Effector memory CD8-positive, alpha-beta T cell (primary cell): ENCODE results near the gene COL5A1.

ENCODE experiments used
- ATAC-seq: fragments of 150-1000 bp; cut with Tn5 transposase; replicated peaks from 2 replicates; pipeline ENCODE4 v1.10.0; 2021; ENCODE audit warnings: mild to moderate bottlenecking, moderate library complexity
- DNase-seq, 3 experiments: peaks; one replicate each; pipeline ENCODE4 v3.0.0; 2021
- H3K27ac Mint-ChIP-seq, 2 donors: one replicate each; pipeline ENCODE4 v1.8.0; 2022; ENCODE audit warnings: mild to moderate bottlenecking in 2 of 2, mixed read lengths in 2 of 2, moderate library complexity in 2 of 2
- H3K27me3 Mint-ChIP-seq, 2 donors: one replicate each; pipeline ENCODE4 v1.8.0; 2022; ENCODE audit warnings: mixed read lengths in 2 of 2
- H3K36me3 Mint-ChIP-seq: one replicate; pipeline ENCODE4 v1.8.0; 2022; ENCODE audit warnings: mild to moderate bottlenecking, moderate library complexity, mixed read lengths; ENCODE audit not compliant: insufficient read depth
- H3K4me1 Mint-ChIP-seq, 2 donors: one replicate each; pipeline ENCODE4 v1.8.0; 2022; ENCODE audit warnings: low read depth in 2 of 2, mixed read lengths in 2 of 2
- H3K4me3 Mint-ChIP-seq, 2 donors: one replicate each; pipeline ENCODE4 v1.8.0; 2022; ENCODE audit warnings: mild to moderate bottlenecking in 2 of 2, mixed read lengths in 2 of 2, moderate library complexity in 2 of 2
- H3K9me3 Mint-ChIP-seq, 2 donors: one replicate each; pipeline ENCODE4 v1.8.0; 2022; ENCODE audit warnings: mixed read lengths in 2 of 2

COL5A1 gene

DNA sequence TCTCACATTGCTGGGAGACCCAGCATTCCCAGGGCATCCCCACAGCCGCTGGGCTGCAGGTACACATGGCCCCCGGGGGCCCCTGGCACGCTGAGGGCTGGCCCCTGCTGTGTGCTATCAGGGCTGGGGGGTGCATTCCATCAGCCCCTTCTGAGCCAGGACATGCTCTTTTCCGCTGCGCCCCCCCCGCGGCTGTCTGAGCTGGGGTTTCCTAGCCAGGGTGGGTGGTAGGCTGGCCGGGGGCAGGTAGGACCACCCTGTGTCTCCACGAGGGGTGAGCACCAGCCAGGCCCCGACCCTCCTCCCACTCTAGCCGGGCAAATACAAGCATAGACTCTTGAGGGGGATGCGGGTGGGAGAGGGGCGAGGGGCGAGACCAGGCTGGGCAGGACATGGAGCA is 180.9 kb downstream of the COL5A1 start:
- peaks cover 0 to 6% of the 10 kb centered on the region in 2 donors for H3K27me3 Mint-ChIP-seq
- no peak for ATAC-seq
- no peaks in the 10 kb centered on the region for H3K4me1 Mint-ChIP-seq
- H3K9me3 Mint-ChIP-seq: no peaks in the 10 kb centered on the region
- H3K27ac Mint-ChIP-seq: no peak overlapping the region
- no peaks in the 10 kb centered on the region for H3K36me3 Mint-ChIP-seq
- H3K4me3 Mint-ChIP-seq: no peak overlapping the region
- DNase-seq: no peak

DNA sequence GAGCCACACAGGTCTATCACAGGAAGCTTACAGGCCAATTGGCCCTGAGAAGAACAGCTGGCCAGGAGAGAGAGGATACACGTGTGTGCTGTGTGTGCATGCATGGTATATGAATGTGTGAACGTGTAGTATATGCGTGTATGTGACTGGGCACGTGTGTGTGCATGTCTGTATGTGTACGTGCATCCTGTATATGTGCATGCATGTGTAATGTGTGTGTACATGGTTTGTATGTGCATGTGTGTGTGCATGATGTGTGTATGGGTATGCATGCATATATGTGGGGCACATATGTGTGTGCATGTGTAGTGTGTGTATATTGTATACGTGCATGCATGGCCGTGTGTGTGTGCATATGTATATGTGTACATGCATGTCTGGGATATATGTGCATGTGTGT is 182.0 kb downstream of the COL5A1 start:
- Mint-ChIP-seq H3K27me3 (peaks cover 0 to 6% of the 10 kb centered on the region in 2 donors), H3K4me1 (no peaks in the 10 kb centered on the region), H3K36me3 (no peaks in the 10 kb centered on the region), H3K4me3 (no peak overlapping the region), H3K27ac (no peak overlapping the region), H3K9me3 (no peaks in the 10 kb centered on the region)
- DNase-seq (no peak), ATAC-seq (no peak)

DNA sequence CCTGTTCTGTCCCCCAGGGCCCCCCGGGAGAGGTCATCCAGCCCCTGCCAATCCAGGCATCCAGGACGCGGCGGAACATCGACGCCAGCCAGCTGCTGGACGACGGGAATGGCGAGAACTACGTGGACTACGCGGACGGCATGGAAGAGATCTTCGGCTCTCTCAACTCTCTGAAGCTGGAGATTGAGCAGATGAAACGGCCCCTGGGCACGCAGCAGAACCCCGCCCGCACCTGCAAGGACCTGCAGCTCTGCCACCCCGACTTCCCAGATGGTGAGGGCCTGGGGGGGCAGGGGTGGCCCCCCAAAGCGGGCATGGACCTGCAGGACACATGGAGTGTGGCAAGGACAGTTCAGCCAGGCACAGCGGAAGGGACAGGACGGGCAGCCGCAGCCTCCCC is 183.0 kb downstream of the COL5A1 start:
- Mint-ChIP-seq H3K27ac (no peak overlapping the region), H3K27me3 (peaks cover 0 to 6% of the 10 kb centered on the region in 2 donors), H3K36me3 (no peaks in the 10 kb centered on the region), H3K4me1 (no peaks in the 10 kb centered on the region), H3K4me3 (no peak overlapping the region), H3K9me3 (no peaks in the 10 kb centered on the region)
- DNase-seq (no peak), ATAC-seq (no peak)

DNA sequence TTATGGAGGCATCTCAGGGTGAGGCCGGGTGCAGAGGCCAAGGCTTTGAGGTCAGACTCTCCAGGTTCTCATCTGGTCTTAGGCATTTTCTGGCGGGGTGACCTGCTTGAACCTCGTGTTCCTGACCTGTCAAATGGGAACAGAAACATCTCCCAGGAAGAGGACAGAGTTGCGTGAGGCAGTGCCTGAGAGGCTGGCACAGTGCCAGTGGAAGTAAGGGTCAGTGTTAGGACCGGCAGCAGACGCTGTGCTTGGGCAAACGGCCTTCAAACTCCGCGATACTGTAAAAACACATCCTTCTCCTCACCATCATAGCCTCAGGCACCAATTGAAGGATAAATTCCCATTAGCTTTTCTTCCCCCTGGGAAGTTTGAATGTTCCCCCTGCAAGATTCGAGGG is 183.4 kb downstream of the COL5A1 start:
- no peaks in the 10 kb centered on the region for H3K9me3 Mint-ChIP-seq
- H3K4me1 Mint-ChIP-seq: no peaks in the 10 kb centered on the region
- H3K27me3 Mint-ChIP-seq: peaks cover 0 to 6% of the 10 kb centered on the region in 2 donors
- DNase-seq (no peak), ATAC-seq (no peak)
- no peak overlapping the region for H3K4me3 Mint-ChIP-seq
- no peak overlapping the region for H3K27ac Mint-ChIP-seq
- no peaks in the 10 kb centered on the region for H3K36me3 Mint-ChIP-seq

DNA sequence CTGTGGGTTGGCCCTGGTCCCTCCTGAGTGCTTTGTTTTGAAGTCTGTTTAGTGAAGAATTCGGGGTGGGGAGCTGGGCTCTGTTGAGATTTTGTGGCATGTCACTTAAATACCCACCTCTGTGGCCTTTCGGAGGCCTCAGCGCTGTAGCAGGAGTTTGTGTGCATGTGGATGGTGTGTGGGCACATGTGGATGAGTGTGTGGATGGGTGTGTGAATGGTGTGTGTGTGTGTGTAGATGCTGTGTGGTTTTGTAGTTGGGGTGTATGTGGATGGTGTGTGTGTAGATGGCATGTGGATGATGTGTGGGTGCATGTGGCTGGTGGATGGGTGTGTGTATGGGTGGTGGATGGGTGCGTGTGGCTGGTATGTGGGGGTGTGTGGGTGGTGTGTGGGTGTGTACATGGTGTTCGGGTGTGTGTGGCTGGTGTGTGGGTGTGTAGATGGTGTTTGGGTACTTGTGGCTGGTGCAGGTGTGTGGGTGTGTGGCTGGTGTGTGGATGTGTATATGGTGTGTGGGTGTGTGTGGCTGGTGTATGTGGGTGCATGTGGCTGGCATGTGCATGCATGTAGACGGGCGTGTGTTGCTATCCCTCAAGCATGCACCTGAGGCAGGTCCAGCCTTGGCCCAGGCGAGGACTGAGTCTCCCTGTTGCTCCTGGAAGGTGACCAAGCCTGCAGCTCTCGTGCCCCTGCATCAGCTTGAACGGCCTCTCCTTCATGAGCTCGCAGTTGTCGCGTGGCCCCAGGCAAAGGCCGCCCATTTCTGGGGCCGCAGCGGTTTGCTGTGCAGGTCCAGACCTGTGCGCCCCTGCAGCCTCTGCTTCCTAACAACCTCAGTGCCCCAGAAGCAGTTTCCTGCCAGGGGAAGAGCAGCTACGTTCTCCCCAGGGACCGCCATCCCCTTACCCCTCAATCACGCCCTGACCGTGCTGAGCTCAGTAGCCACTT is 185.0 kb downstream of the COL5A1 start:
- no peak for ATAC-seq
- Mint-ChIP-seq H3K4me3 (no peak overlapping the region), H3K36me3 (no peaks in the 10 kb centered on the region), H3K9me3 (no peaks in the 10 kb centered on the region), H3K27me3 (peaks cover 0 to 6% of the 10 kb centered on the region in 2 donors), H3K4me1 (no peaks in the 10 kb centered on the region), H3K27ac (no peak overlapping the region)
- no peak for DNase-seq

DNA sequence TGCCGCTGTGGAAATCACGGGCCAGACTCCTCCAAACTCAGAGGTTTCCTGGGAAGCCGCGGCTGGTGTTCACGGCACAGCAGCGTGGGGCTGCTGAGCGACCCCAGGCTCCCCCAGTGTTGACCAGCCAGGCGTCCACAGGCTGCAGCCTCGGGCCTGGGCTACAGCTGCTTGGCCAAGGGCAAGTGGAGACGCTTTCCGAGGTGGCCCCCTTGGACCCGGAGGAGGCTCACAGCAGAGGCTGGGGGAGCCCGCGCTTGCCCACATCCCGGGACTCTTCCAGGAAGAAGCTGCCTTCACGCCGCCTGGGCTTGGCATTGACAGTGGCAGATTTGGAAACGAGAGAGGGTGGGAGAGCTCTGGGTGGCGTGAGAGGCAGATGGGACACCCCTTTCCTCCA is 186.0 kb downstream of the COL5A1 start:
- DNase-seq: no peak
- no peak for ATAC-seq
- no peak overlapping the region for H3K27ac Mint-ChIP-seq

DNA sequence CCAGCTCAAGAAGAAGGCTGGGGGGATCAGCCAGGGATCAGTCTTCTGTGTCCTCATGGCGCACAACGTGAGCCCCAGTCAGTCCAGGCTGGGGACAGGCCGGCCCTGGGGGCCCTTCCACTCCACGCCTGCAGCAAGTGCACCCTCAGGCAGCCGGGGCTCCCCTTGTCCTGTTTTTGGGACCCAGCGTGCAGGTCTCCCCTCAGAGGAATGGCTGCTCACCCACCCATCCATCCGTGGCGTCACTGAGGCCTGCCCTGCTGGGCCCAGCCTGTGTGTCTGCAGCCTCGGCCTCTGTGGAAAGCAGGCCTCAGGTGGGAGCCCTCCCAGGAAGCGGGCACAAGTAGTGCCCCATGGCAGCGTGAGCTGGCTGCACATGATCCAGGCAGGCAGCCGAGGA is 186.4 kb downstream of the COL5A1 start:
- no peak for DNase-seq
- Mint-ChIP-seq H3K4me3 (no peak overlapping the region), H3K9me3 (no peaks in the 10 kb centered on the region), H3K27me3 (peaks cover 0 to 4% of the 10 kb centered on the region in 2 donors), H3K27ac (no peak overlapping the region), H3K4me1 (no peaks in the 10 kb centered on the region), H3K36me3 (peaks cover 2% of the 10 kb centered on the region)
- no peak for ATAC-seq

More for the DNA sequence above, 186.0 kb downstream of the COL5A1 start:
- Mint-ChIP-seq H3K36me3 (peaks cover 2% of the 10 kb centered on the region), H3K4me1 (no peaks in the 10 kb centered on the region), H3K9me3 (no peaks in the 10 kb centered on the region), H3K4me3 (no peak overlapping the region), H3K27me3 (peaks cover 0 to 6% of the 10 kb centered on the region in 2 donors)

DNA sequence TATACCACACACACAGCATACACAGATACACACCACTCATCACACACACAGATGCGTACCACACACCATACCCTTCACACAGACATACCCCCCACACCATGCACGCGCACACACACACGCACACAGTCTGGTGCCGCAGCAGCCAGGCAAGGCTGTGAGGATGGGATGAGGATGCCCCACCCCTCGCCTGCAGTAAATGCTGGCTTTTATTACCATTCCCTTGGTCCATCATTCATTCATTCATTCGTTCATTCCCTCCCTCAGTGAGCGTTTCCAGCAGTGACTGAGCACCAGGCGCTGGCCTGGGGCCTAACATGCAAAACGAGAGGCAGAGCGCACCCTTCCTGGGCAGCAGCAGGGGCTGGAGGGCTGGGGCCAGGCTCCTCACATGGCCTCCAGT is 187.3 kb downstream of the COL5A1 start:
- Mint-ChIP-seq H3K27ac (no peak overlapping the region), H3K27me3 (no peaks in the 10 kb centered on the region), H3K4me1 (no peaks in the 10 kb centered on the region), H3K36me3 (peaks cover 2% of the 10 kb centered on the region), H3K4me3 (no peak overlapping the region), H3K9me3 (no peaks in the 10 kb centered on the region)
- ATAC-seq: no peak
- DNase-seq: no peak

DNA sequence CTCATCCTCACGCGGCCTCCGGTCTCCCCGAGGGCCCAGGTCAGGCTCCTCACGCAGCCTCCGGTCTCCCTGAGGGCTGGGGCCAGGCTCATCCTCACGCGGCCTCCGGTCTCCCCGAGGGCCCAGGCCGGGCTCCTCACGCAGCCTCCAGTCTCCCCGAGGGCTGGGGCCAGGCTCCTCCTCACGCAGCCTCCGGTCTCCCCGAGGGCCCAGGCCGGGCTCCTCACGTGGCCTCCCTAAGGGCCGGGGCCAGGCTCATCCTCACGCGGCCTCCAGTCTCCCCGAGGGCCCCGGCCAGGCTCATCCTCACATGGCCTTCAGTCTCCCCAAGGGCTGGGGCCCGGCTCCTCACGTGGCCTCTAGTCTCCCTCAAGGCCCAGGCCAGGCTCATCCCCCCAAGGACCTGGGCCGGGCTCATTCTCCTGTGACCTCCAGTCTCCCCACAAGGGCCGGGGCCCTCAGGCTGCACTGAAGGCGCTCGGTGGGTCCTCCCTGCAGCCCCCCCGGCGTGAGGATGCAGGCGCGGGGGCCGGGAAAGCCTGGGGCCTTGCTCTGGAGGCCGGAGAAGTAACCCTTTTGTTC is 187.8 kb downstream of the COL5A1 start:
- Mint-ChIP-seq H3K36me3 (peaks cover 2% of the 10 kb centered on the region), H3K4me1 (no peaks in the 10 kb centered on the region), H3K4me3 (no peak overlapping the region), H3K27me3 (no peaks in the 10 kb centered on the region), H3K9me3 (no peaks in the 10 kb centered on the region), H3K27ac (no peak overlapping the region)
- DNase-seq: no peak
- ATAC-seq: no peak

DNA sequence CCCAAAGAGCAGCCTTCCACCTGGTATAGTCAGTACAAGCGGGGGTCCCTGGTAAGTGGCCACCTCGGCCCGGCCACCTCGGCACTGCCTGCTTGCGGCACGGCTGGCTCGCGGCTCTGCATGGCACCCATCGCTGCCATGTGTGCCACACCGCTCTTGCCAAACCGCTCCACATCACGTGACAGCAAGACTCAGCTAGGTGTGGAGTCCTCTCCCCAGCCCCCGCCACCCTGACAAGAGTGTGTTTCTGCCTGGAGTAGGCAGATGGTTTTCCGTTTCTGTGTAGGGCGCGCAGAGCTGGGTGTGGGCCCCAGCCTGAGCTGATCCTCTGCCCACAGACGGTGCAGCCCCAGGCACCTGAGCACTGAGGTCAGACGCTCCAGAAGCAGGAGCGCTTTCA is 188.5 kb downstream of the COL5A1 start:
- no peaks in the 10 kb centered on the region for H3K9me3 Mint-ChIP-seq
- no peak for DNase-seq
- no peak overlapping the region for H3K27ac Mint-ChIP-seq
- H3K27me3 Mint-ChIP-seq: no peaks in the 10 kb centered on the region
- ATAC-seq: no peak
- H3K36me3 Mint-ChIP-seq: peaks cover 2% of the 10 kb centered on the region
- no peak overlapping the region for H3K4me3 Mint-ChIP-seq
- H3K4me1 Mint-ChIP-seq: no peaks in the 10 kb centered on the region

DNA sequence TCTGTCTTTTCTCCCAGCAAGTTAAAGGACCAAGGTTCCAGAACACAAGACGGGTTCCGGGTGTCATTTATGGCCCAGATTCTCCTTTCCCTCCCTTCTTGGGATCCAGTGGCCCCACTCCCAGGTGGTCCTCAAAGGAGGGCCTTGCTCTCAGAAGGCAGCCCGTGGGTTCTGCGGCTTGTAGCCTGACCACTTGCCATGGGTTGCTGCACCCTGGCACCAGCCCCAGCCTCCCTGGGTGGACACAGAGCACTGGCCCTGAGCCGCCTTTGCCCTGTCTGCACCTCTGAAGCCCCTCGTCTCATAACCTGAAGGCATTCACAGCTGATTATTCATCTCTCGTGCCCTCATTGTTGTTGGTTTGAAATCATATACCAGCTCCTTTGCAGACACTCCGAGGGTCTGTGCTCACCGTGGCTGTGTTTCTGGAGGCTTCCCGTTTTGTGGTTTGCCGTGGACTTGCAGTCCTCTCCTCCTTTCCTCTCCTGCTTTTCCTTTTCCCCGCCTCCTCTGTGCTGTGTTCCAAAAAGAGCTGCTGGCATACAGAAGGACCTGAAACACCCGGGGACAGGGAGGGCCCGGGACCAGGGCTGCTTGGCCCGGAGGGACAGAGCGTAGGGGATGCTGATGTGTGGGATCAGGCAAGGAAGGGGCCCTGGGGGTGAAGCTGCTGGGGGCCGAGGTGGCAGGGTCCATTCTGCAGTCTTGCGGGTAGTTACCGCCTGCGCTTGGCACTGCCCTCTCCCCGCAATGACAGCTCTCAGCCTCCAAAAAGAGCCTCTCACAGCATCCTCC is 189.5 kb downstream of the COL5A1 start:
- H3K4me1 Mint-ChIP-seq: no peaks in the 10 kb centered on the region
- ATAC-seq: no peak
- H3K9me3 Mint-ChIP-seq: no peaks in the 10 kb centered on the region
- H3K36me3 Mint-ChIP-seq: peaks cover 2% of the 10 kb centered on the region
- no peak for DNase-seq
- no peak overlapping the region for H3K4me3 Mint-ChIP-seq
- no peaks in the 10 kb centered on the region for H3K27me3 Mint-ChIP-seq
- no peak overlapping the region for H3K27ac Mint-ChIP-seq

DNA sequence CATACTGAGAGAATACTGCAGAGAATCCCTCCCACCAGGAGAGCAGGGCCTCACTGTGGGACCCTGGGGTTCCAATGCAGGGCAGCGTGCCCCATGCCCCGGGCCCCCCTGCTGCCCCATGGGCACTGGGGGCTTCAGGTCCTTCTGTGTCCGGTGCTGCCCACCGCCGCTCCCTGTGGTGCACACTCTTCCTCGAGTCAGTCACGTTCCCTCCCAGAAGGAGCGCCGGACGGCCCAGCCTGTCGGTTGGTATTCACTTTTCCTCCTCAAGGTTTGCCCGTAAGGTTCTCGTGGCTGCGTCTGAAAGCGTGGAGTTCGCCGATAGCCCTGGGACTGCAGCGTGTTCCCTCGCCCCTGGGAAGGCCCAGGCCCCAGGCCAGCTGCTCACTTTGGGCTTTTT is 190.9 kb downstream of the COL5A1 start:
- Mint-ChIP-seq H3K4me3 (no peak overlapping the region), H3K4me1 (no peaks in the 10 kb centered on the region), H3K27ac (no peak overlapping the region), H3K9me3 (no peaks in the 10 kb centered on the region), H3K27me3 (no peaks in the 10 kb centered on the region), H3K36me3 (peaks cover 2% of the 10 kb centered on the region)
- no peak for DNase-seq
- ATAC-seq: no peak

DNA sequence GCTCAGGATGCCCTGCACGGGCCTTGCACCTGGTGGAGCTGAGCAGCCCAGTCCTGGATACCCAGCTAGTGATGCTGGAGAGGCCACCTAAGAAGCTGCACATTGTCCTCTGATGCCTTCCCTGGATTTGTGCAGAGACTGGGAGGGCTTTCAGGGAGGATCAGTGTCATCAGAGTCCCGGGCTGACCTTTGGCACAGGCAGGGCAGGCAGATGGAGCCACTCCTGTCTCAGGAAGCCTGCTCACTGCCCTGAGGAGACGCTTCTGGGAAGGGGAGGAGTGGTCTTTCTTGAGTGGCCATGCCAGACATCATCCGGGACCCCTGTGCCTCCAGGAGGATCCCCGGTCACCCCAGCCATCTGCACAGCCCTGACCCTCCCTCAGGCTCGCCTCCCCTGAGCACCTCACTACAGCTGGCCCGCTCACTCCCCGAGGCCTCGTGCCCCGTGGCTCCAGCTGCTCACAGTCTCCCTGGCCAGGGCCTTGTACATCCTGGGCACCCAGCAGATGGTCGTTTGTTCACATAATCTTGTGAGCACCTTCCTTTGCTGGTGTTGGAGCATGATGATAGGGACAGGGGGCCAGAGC is 191.8 kb downstream of the COL5A1 start:
- peaks cover 4% of the 10 kb centered on the region for H3K36me3 Mint-ChIP-seq
- H3K4me3 Mint-ChIP-seq: no peak overlapping the region
- no peaks in the 10 kb centered on the region for H3K9me3 Mint-ChIP-seq
- ATAC-seq: no peak
- no peak overlapping the region for H3K27ac Mint-ChIP-seq
- no peaks in the 10 kb centered on the region for H3K4me1 Mint-ChIP-seq
- no peak for DNase-seq
- H3K27me3 Mint-ChIP-seq: no peaks in the 10 kb centered on the region
